Measurements from ENCODE around the gene TRPM2.
"Not testable (repeated sequence)": the region's sequence is repeated elsewhere in the genome, so short reads cannot be mapped to it uniquely, and the experiment has no call there.

TRPM2 gene

GRCh38 chr21:44335266-44336059 is 18.0 kb upstream of the TRPM2 start:
- Mint-ChIP-seq H3K9me3 (no peaks in the 10 kb centered on the region), H3K36me3 (ENCODE audit: low read depth) (peaks cover 9% of the 10 kb centered on the region), H3K27me3 (ENCODE audit: low read depth) (no peaks in the 10 kb centered on the region), H3K4me1 (ENCODE audit: low read depth) (peaks cover 15% of the 10 kb centered on the region), H3K27ac (no peak overlapping the region), H3K4me3 (no peak overlapping the region)
- DNase-seq (ENCODE audit: low spot score): no peak

GRCh38 chr21:44337449-44337848 is 16.0 kb upstream of the TRPM2 start:
- no peaks in the 10 kb centered on the region for H3K27me3 Mint-ChIP-seq (ENCODE audit: low read depth)
- H3K27ac Mint-ChIP-seq: peak overlapping the region; percentile 73
- DNase-seq (ENCODE audit: low spot score): no peak
- peaks cover 9% of the 10 kb centered on the region for H3K36me3 Mint-ChIP-seq (ENCODE audit: low read depth)
- H3K4me3 Mint-ChIP-seq: peak overlapping the region; percentile 57
- no peaks in the 10 kb centered on the region for H3K9me3 Mint-ChIP-seq
- peaks cover 17% of the 10 kb centered on the region for H3K4me1 Mint-ChIP-seq (ENCODE audit: low read depth)

GRCh38 chr21:44337941-44338895 is 15.2 kb upstream of the TRPM2 start:
- peak; percentile 25 for DNase-seq (ENCODE audit: low spot score)
- peak overlapping the region; percentile 57 for H3K4me3 Mint-ChIP-seq
- peaks cover 17% of the 10 kb centered on the region for H3K4me1 Mint-ChIP-seq (ENCODE audit: low read depth)
- H3K9me3 Mint-ChIP-seq: no peaks in the 10 kb centered on the region
- peaks cover 3% of the 10 kb centered on the region for H3K27me3 Mint-ChIP-seq (ENCODE audit: low read depth)
- H3K36me3 Mint-ChIP-seq (ENCODE audit: low read depth): peaks cover 9% of the 10 kb centered on the region
- peak overlapping the region; percentile 73 for H3K27ac Mint-ChIP-seq

- peak within 1 kb of the TSS; percentile 88 for H3K4me3 Mint-ChIP-seq
- peaks cover 9% of the 10 kb centered on the region for H3K36me3 Mint-ChIP-seq (ENCODE audit: low read depth)
- peak; percentile 96 for DNase-seq (ENCODE audit: low spot score)
- H3K27ac Mint-ChIP-seq: peak within 1 kb of the TSS; percentile 91
- no peaks in the 10 kb centered on the region for H3K9me3 Mint-ChIP-seq
- H3K27me3 Mint-ChIP-seq (ENCODE audit: low read depth): peaks cover 3% of the 10 kb centered on the region
- peaks cover 17% of the 10 kb centered on the region for H3K4me1 Mint-ChIP-seq (ENCODE audit: low read depth)
Measured at GRCh38 chr21:44338971-44339910, 14.2 kb upstream of the TRPM2 start, which contains the start of gene CFAP410. CFAP410 (minus strand) TSS chr21:44339390; CDS start chr21:44339194, 196 bp downstream.

GRCh38 chr21:44341726-44342458 is 11.5 kb upstream of the TRPM2 start:
- H3K4me3 Mint-ChIP-seq; H3K9me3 Mint-ChIP-seq; H3K27me3 Mint-ChIP-seq (ENCODE audit: low read depth); H3K36me3 Mint-ChIP-seq (ENCODE audit: low read depth); DNase-seq (ENCODE audit: low spot score); H3K27ac Mint-ChIP-seq: not testable (repeated sequence)
- peaks cover 19% of the 10 kb centered on the region for H3K4me1 Mint-ChIP-seq (ENCODE audit: low read depth)

GRCh38 chr21:44342981-44343380 is 10.4 kb upstream of the TRPM2 start:
- H3K4me1 Mint-ChIP-seq (ENCODE audit: low read depth): peaks cover 13% of the 10 kb centered on the region
- not testable (repeated sequence) for H3K27ac Mint-ChIP-seq; H3K4me3 Mint-ChIP-seq; DNase-seq (ENCODE audit: low spot score); H3K9me3 Mint-ChIP-seq; H3K36me3 Mint-ChIP-seq (ENCODE audit: low read depth)
- H3K27me3 Mint-ChIP-seq (ENCODE audit: low read depth): peaks cover 11% of the 10 kb centered on the region

GRCh38 chr21:44344541-44345183 is 8.8 kb upstream of the TRPM2 start:
- no peaks in the 10 kb centered on the region for H3K9me3 Mint-ChIP-seq
- DNase-seq (ENCODE audit: low spot score): no peak
- no peak overlapping the region for H3K27ac Mint-ChIP-seq
- no peaks in the 10 kb centered on the region for H3K36me3 Mint-ChIP-seq (ENCODE audit: low read depth)
- peaks cover 8% of the 10 kb centered on the region for H3K4me1 Mint-ChIP-seq (ENCODE audit: low read depth)
- no peak overlapping the region for H3K4me3 Mint-ChIP-seq
- peaks cover 21% of the 10 kb centered on the region for H3K27me3 Mint-ChIP-seq (ENCODE audit: low read depth)

GRCh38 chr21:44345495-44345894 is 7.9 kb upstream of the TRPM2 start:
- Mint-ChIP-seq H3K27me3 (ENCODE audit: low read depth) (peaks cover 21% of the 10 kb centered on the region), H3K36me3 (ENCODE audit: low read depth) (no peaks in the 10 kb centered on the region), H3K27ac (no peak overlapping the region), H3K4me3 (no peak overlapping the region), H3K9me3 (no peaks in the 10 kb centered on the region), H3K4me1 (ENCODE audit: low read depth) (peaks cover 4% of the 10 kb centered on the region)
- DNase-seq (ENCODE audit: low spot score): no peak

GRCh38 chr21:44347911-44348451 is 5.4 kb upstream of the TRPM2 start:
- Mint-ChIP-seq H3K36me3 (ENCODE audit: low read depth) (no peaks in the 10 kb centered on the region), H3K9me3 (no peaks in the 10 kb centered on the region), H3K4me1 (ENCODE audit: low read depth) (peaks cover 10% of the 10 kb centered on the region), H3K27ac (no peak overlapping the region), H3K4me3 (no peak overlapping the region), H3K27me3 (ENCODE audit: low read depth) (peaks cover 27% of the 10 kb centered on the region)
- DNase-seq (ENCODE audit: low spot score): no peak

- Mint-ChIP-seq H3K36me3 (ENCODE audit: low read depth) (no peaks in the 10 kb centered on the region), H3K27me3 (ENCODE audit: low read depth) (peaks cover 26% of the 10 kb centered on the region), H3K27ac (no peak overlapping the region), H3K9me3 (no peaks in the 10 kb centered on the region), H3K4me3 (no peak overlapping the region), H3K4me1 (ENCODE audit: low read depth) (peaks cover 19% of the 10 kb centered on the region)
- DNase-seq (ENCODE audit: low spot score): no peak
Measured at GRCh38 chr21:44348861-44349260, 4.6 kb upstream of the TRPM2 start.

GRCh38 chr21:44349416-44349846 is 4.0 kb upstream of the TRPM2 start:
- peaks cover 24% of the 10 kb centered on the region for H3K4me1 Mint-ChIP-seq (ENCODE audit: low read depth)
- no peak for DNase-seq (ENCODE audit: low spot score)
- H3K36me3 Mint-ChIP-seq (ENCODE audit: low read depth): peaks cover 3% of the 10 kb centered on the region
- no peak overlapping the region for H3K4me3 Mint-ChIP-seq
- H3K27ac Mint-ChIP-seq: no peak overlapping the region
- H3K27me3 Mint-ChIP-seq (ENCODE audit: low read depth): peaks cover 26% of the 10 kb centered on the region
- H3K9me3 Mint-ChIP-seq: no peaks in the 10 kb centered on the region
